Sigmoid colon (tissue), 4 donors: ENCODE measurements around the gene NCBP3.

Experiments
- CTCF ChIP-seq, 4 experiments: fragments of 450-650 bp in 3 of 4; fragments of 200-600 bp in 1 of 4; IDR thresholded peaks; one replicate each; pipeline ENCODE4 v1.5.1; 2016 to 2019; ENCODE audit warnings: antibody characterized with exemption in 4 of 4, mild to moderate bottlenecking in 3 of 4, moderate library complexity in 2 of 4
- EP300 ChIP-seq, 4 donors: sonication (generic); formaldehyde crosslinking; IDR thresholded peaks; one replicate each; pipeline ENCODE4 v1.6.1; 2017; ENCODE audit warnings: antibody characterized with exemption in 4 of 4
- POLR2A ChIP-seq, 2 donors: fragments of 450-650 bp; IDR thresholded peaks; one replicate each; pipeline ENCODE4 v1.6.1; 2016; ENCODE audit warnings: antibody characterized with exemption in 2 of 2, mild to moderate bottlenecking in 2 of 2, moderate library complexity in 2 of 2
- POLR2AphosphoS5 ChIP-seq, 4 donors: sonication (generic); formaldehyde crosslinking; IDR thresholded peaks; one replicate each; pipeline ENCODE4 v1.6.1; 2017; ENCODE audit warnings: antibody characterized with exemption in 4 of 4

DNA sequence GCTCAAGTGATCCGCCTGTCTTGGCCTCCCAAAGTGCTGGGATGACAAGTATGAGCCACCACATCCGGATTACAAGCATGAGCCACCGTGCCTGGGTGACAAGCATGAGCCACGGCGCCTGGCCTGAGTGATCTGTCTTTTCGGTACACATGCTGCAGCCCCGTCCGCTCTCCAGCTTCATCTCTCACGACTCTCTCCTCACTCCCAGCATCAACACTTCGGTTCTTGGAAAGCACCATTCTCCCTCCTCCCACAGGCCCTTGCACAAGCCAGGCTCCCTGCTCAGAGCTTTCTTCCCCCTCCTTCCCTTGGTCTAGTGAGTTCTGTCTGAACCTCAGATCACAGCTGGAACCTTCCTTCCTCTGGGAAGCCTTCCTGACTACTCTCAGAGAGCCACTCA is 6.5 kb upstream of the NCBP3 start:
- no peak for TF ChIP-seq EP300 (IDR thresholded peaks at IDR 0.05)
- TF ChIP-seq POLR2AphosphoS5 (IDR thresholded peaks at IDR 0.05), result no peak
- TF ChIP-seq POLR2A (IDR thresholded peaks at IDR 0.05), result no peak
- no peak for TF ChIP-seq CTCF (IDR thresholded peaks at IDR 0.05)
